OCI-LY7 (cell line): ENCODE results near the gene BICDL1.

Experiments used
- EZH2phosphoT487 ChIP-seq: fragments of 200-600 bp; sonication (generic); IDR thresholded peaks from 2 replicates; pipeline ENCODE4 v1.6.1; 2018; ENCODE audit warnings: low read depth, borderline replicate concordance, mild to moderate bottlenecking, mixed run types, antibody characterized with exemption, low read length, moderate library complexity, mixed read lengths
- TF ChIP-seq, protein P1 (sequence below): fragments of 200-600 bp; sonication (generic); conservative IDR thresholded peaks from 2 replicates; pipeline ENCODE4 v1.5.1; 2014; ENCODE audit warnings: mild to moderate bottlenecking, antibody characterized with exemption, low read length, moderate library complexity, mixed read lengths

DNA sequence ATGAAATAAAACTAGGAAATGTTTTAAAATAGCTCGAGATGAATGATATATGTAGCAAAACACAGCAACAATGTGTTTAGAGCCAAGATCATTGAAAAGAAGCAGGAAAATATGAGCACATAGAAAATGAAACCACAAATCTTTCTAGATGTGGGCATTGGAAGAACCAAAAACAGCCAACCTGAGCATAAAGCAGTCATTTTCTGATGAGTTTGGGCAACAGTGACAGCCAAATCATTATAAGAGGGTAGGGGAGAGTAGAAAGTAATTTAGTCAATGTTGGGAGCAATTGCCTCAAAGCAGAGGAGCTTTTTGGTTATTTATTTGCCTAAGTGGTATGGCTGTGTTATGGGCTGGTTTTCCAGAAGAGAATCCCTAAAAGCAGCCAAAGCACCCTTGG, 8.8 kb upstream of the BICDL1 start:
- TF ChIP-seq, protein P1, sequence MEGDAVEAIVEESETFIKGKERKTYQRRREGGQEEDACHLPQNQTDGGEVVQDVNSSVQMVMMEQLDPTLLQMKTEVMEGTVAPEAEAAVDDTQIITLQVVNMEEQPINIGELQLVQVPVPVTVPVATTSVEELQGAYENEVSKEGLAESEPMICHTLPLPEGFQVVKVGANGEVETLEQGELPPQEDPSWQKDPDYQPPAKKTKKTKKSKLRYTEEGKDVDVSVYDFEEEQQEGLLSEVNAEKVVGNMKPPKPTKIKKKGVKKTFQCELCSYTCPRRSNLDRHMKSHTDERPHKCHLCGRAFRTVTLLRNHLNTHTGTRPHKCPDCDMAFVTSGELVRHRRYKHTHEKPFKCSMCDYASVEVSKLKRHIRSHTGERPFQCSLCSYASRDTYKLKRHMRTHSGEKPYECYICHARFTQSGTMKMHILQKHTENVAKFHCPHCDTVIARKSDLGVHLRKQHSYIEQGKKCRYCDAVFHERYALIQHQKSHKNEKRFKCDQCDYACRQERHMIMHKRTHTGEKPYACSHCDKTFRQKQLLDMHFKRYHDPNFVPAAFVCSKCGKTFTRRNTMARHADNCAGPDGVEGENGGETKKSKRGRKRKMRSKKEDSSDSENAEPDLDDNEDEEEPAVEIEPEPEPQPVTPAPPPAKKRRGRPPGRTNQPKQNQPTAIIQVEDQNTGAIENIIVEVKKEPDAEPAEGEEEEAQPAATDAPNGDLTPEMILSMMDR: no peak
- TF ChIP-seq EZH2phosphoT487: no peak
